ENCODE measurements around the gene STXBP4. TPM values are rescaled to one million over a fixed set of nuclear protein-coding genes. Genes with fewer than 3 reads are reported as not detected.

The STXBP4 gene
- polyA plus RNA-seq, 1 of the 3 experiments (the other 2 are of a cell fraction) = 2.8 TPM

GRCh38 chr17:55121268-55121667, 152.7 kb downstream of the STXBP4 start:
- CTCF ChIA-PET = interaction anchor here (0.6 to 1.6 kb wide), 3 partner anchors 24 to 1507 kb away, joined by 3 read pairs; no protein-coding TSS in a partner anchor
- Histone ChIP-seq H3K9ac (no peak overlapping the region), H3K9me3 (no peaks in the 10 kb centered on the region), H3K27me3 (ENCODE audit: insufficient read depth) (no peaks in the 10 kb centered on the region), H2AFZ (ENCODE audit: low read depth) (no peak overlapping the region), H3F3A (replicated peaks; ENCODE audit: insufficient read depth) (no peaks in the 10 kb centered on the region), H3K4me2 (no peak overlapping the region), H3K27ac (ENCODE audit: low read depth in 2 of 2, low read length in 1 of 2) (no peak overlapping the region), H3K79me2 (ENCODE audit: insufficient read depth) (no peaks in the 10 kb centered on the region), H3K4me3 (ENCODE audit: low read depth in 2 of 2, low read length in 1 of 2) (no peak overlapping the region), H3K4me1 (ENCODE audit: control insufficient read depth in 1 of 2, insufficient read depth in 2 of 2, low read depth in 1 of 2, low read length in 1 of 2) (peaks cover 3 to 8% of the 10 kb centered on the region in 2 experiments; a peak in 3 of 4 replicates), H3K36me3 (replicated peaks in 1 of 2; ENCODE audit: control insufficient read depth in 1 of 2, insufficient read depth in 2 of 2, low read length in 1 of 2) (peaks cover 0 to 2% of the 10 kb centered on the region in 2 experiments), H3K9me2 (no peaks in the 10 kb centered on the region; the same call in 1 of the 2 replicates), H4K20me1 (ENCODE audit: insufficient read depth) (no peaks in the 10 kb centered on the region)
- DNase-seq = no peak
- POLR2A ChIA-PET = no interaction called here
- TF ChIP-seq USF2 (IDR thresholded peaks at IDR 0.05; ENCODE audit: borderline replicate concordance, low read depth, low read length) (no peak), RXRA (IDR thresholded peaks at IDR 0.05; ENCODE audit: borderline replicate concordance, low read depth) (no peak), TCF12 (IDR thresholded peaks at IDR 0.05) (no peak), POLR2AphosphoS5 (IDR thresholded peaks at IDR 0.05; ENCODE audit: low read depth, low read length) (no peak), EP300 (IDR thresholded peaks at IDR 0.05; ENCODE audit: borderline replicate concordance in 1 of 2, low read depth in 1 of 2, low read length in 1 of 2) (no peak), YY1 (IDR thresholded peaks at IDR 0.05; ENCODE audit: low read depth) (no peak), RCOR1 (IDR thresholded peaks at IDR 0.05; ENCODE audit: low read length) (no peak), MAX (IDR thresholded peaks at IDR 0.05; ENCODE audit: low read depth) (no peak), MEF2A (IDR thresholded peaks at IDR 0.05; ENCODE audit: borderline replicate concordance, low read depth) (no peak), JUND (IDR thresholded peaks at IDR 0.05) (no peak), IRF3 (IDR thresholded peaks at IDR 0.05; ENCODE audit: low read depth, low read length) (no peak), RAD21 (IDR thresholded peaks at IDR 0.05; ENCODE audit: low read length) (no peak), USF1 (IDR thresholded peaks at IDR 0.05; ENCODE audit: borderline replicate concordance, low read depth) (no peak), RFX5 (IDR thresholded peaks at IDR 0.05; ENCODE audit: low read length) (no peak), SMC3 (IDR thresholded peaks at IDR 0.05; ENCODE audit: low read depth, low read length) (no peak), CTCF (IDR thresholded peaks at IDR 0.05) (no peak)
